Measurements from ENCODE around the gene MSI2.

- no peak for TF ChIP-seq CTCF (IDR thresholded peaks at IDR 0.05; ENCODE audit: insufficient read depth, low read depth, low read length)
- no peak for TF ChIP-seq EZH2 (IDR thresholded peaks at IDR 0.05; ENCODE audit: insufficient read depth, low read length)
Observed at GRCh38 chr17:57724729-57725125, 468.4 kb downstream of the MSI2 start.
